DND-41 (cell line): ENCODE data around the gene ASPG.

Experiments
- CTCF ChIP-seq: IDR thresholded peaks from 2 replicates; pipeline ENCODE4 v1.5.1; 2012; ENCODE audit warnings: borderline replicate concordance, low read length, moderate library complexity, mild to moderate bottlenecking; ENCODE audit not compliant: poor library complexity, severe bottlenecking; ENCODE audit errors: extremely low read depth
- EZH2 ChIP-seq: IDR thresholded peaks from 3 replicates; pipeline ENCODE4 v1.6.1; 2012; ENCODE audit warnings: borderline replicate concordance, low read depth, mild to moderate bottlenecking, moderate library complexity, low read length, inconsistent platforms; ENCODE audit not compliant: severe bottlenecking

- TF ChIP-seq CTCF: no peak
- TF ChIP-seq EZH2: no peak
Measured at GRCh38 chr14:104133496-104133895, 48.0 kb downstream of the ASPG start.
